Cardiac atrium fibroblast (primary cell): ENCODE data around the gene HSPA1L. TPM values are rescaled to one million over a fixed set of nuclear protein-coding genes. Genes with fewer than 3 reads are reported as not detected.

ENCODE experiments used
- total RNA-seq: library from RNA; depleted of rRNA; stranded (reverse); fragments of >200 nt; gene quantifications from 2 replicates; pipeline ENCODE4 v1.2.3, GENCODE V29; 2015

HSPA1L gene
- total RNA-seq: 0.49 TPM in 1 of 2 replicates, not detected in the other

DNA sequence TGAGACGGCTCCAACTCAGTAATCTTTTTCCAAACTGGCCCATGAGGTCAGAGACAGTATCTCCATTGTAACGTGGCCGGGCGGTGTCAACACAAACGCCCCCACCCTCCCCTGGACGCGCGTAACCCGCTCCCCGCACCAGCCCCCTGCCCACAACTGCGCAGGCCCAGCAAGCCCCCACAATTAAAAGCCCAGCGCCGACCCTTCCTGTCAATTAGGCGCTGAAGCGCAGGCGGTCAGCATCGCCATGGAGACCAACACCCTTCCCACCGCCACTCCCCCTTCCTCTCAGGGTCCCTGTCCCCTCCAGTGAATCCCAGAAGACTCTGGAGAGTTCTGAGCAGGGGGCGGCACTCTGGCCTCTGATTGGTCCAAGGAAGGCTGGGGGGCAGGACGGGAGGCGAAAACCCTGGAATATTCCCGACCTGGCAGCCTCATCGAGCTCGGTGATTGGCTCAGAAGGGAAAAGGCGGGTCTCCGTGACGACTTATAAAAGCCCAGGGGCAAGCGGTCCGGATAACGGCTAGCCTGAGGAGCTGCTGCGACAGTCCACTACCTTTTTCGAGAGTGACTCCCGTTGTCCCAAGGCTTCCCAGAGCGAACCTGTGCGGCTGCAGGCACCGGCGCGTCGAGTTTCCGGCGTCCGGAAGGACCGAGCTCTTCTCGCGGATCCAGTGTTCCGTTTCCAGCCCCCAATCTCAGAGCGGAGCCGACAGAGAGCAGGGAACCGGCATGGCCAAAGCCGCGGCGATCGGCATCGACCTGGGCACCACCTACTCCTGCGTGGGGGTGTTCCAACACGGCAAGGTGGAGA is at the start of gene HSPA1L, which contains the start of gene HSPA1A:
Gene HSPA1L, minus strand, starts transcription at position 259 of the 814 bp plus-strand sequence. CDS start 3,311 bp downstream, outside the sequence.
Gene HSPA1A, plus strand, starts transcription at position 519 of the 814 bp plus-strand sequence. Its CDS starts 214 bp downstream, at position 733.

DNA sequence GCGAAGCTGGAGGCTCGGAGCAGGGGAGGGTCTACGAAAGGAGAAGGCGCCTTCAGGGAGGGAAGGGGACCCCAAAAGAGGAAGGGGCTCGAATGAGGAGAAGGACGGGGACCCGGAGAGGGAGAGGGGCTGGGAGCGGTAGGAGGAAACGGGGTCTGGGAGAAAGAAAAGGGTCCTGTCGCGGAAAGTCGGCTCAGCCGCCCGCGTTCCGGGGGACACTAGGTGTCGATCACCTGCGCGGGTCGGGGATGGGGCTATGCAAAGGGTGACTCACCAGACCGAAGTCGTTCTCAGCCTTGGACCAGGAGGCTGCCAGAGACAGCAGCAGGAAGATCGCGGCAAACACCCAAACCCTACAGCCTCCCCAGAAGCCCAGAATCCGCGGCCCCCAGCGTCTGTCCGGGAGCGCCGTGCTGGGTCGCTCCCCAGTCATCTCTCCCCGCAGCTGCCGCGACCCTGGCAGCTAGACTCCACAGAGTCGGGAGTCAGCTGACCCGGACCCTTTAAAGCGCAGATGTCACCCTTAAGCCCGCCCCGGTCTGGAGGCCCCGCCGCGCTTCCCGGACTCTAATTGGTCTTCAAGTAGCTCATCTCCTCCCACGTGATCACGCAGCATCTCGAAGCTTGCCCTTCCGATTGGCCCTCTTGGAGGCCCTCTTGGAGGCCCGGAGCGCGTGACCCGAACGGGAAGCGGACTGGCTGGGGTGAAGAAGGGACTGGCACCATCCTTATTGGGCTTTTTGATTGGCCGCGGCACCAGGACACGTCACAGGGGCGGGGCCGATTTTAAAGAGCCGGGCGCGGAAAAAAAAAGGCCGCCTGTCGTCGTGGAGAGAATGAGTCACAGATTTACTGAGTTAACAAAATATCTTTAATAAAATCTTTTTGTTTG is 47.5 kb upstream of the HSPA1L start, which contains the start of gene NEU1:
Gene NEU1, minus strand, starts transcription at position 478 of the 892 bp plus-strand sequence. Its CDS starts 45 bp downstream, at position 433.

DNA sequence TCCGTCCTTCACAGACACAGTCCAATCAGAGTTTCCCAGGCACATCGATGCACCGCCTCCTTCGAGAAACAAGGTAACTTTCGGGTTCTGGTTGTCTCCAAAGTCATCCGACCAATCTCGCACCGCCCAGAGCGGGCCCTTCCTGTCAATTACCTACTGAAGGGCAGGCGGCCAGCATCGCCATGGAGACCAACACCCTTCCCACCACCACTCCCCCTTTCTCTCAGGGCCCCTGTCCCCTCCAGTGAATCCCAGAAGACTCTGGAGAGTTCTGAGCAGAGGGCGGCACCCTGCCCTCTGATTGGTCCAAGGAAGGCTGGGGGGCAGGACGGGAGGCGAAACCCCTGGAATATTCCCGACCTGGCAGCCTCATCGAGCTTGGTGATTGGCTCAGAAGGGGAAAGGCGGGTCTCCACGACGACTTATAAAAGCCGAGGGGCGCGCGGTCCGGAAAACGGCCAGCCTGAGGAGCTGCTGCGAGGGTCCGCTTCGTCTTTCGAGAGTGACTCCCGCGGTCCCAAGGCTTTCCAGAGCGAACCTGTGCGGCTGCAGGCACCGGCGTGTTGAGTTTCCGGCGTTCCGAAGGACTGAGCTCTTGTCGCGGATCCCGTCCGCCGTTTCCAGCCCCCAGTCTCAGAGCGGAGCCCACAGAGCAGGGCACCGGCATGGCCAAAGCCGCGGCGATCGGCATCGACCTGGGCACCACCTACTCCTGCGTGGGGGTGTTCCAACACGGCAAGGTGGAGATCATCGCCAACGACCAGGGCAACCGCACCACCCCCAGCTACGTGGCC is 12.4 kb upstream of the HSPA1L start, which contains the start of gene HSPA1B:
Gene HSPA1B, plus strand, starts transcription at position 453 of the 794 bp plus-strand sequence. Its CDS starts 213 bp downstream, at position 666.

DNA sequence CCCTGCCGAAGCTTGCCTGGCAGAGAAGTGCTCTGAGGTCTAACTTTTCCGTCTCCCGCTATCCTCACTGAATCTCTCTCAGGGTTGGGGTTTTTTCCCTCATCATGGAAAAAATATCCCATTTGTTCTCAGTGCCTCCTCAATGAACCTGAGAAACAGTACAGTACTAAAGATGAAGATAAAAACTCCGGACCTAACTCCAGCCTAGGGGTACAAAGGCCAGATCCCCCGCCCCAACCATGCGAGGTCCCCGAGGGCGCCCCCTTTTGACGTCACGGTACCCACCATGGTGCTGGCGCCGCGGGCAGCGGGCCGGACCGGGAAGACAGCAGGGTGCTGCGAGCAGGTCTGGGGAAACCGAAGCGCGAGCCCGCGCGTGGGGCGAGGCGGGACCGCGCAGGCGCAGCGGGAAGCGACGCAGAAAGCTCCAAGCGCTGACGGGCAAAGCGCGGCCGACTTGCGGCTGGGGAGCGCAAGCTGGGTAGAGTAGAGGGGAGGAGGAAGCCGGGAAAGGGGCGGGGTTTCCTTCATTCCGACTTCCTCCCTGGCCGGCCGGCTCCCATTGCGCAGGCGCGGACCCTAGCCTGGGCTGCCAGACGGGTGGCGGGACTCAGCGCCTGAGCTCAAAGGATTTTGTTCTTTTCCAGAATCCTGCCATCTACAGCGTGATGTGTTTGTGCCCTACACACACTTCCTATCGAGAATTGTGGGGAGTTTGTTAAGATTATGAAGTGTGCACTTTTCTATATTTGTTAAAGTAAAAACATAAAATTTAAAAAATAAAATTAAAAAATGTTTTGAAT is 8.4 kb downstream of the HSPA1L start, which contains the start of gene LSM2:
Gene LSM2, minus strand, starts transcription at position 497 of the 803 bp plus-strand sequence. Its CDS starts 209 bp downstream, at position 288.

DNA sequence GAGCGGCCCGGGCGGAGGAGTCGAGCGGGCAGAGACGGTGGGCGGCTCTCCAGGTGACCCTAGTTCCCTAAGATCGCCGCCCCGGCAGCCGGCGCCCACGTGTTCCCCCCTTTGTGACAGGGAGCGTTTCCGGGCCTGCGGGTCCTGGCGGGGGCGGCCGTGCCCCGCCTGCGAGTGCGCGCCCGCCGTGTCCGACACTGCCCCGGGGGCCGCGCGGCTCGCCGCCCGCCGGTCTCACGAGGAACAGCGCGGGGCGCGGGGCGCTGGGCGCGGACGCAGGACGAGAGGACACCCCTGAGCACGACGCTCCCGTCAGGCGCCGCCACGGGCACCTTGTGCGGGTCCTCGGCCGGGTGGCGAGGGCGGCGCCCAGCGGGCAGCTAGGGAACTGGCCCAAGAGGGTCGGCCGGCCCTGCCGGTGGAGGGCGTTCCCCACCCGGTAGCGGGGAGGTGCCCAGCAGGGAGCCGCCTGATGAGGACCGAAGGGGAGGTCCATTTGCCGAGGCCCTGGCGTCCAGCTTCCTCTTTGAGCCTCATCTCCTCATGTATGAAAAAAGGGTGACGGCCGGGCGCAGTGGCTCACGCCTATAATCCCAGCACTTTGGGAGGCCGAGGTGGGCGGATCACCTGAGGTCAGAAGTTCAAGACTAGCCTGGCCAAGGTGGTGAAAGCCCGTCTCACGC is 19.3 kb downstream of the HSPA1L start, which contains the start of gene VARS1:
Gene VARS1, minus strand, starts transcription at position 137 of the 683 bp plus-strand sequence. CDS start 535 bp downstream, outside the sequence.

DNA sequence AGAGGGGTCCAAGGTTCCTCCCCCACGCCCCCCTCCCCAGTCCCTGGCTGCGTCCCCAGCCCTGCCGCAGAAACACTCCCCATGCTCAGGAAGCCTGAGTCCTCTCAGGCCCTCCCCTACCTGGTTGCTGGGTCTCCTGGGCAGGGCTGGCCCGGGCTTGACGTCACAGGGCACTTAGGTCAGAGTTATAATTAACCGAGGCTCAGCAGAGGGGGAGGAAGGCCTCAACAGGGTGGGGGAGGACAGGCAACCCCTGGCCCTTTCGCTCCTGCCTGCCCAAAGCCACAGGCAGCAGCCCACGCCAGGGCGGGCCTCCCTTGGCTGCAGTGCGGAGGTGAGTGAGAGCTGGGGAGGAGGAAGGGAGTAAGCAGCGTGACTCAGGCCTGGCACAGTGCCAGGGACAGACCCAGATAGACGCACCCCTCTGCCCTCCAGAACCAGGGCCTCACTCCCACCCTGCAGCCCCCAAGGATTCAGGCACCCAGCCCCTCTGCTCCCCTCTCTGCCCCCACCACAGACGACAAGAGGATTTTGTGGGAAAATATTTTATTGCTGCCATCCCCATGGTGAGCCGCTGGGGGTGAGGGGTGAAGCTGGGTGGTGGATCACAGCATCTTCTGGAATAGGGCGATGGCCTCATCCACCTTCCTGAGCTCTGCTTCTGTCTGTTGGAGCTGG is 38.0 kb downstream of the HSPA1L start, which contains the start of gene VWA7:
Gene VWA7, minus strand, starts transcription at position 340 of the 678 bp plus-strand sequence. CDS start 549 bp downstream, outside the sequence.

DNA sequence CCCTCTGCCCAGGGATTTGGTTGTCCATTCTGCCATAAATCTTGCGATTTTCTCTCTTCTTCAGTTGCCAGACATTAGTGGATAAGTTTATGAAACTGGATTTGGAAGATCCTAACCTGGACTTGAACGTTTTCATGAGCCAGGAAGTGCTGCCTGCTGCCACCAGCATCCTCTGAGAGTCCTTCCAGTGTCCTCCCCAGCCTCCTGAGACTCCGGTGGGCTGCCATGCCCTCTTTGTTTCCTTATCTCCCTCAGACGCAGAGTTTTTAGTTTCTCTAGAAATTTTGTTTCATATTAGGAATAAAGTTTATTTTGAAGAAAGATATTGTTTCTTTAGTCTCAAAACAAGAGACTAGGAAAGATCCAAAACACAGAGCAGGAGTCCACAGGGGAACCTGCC is 52.7 kb downstream of the HSPA1L start, which contains the start of gene SAPCD1:
Gene SAPCD1, plus strand, starts transcription at position 301 of the 400 bp plus-strand sequence. CDS start 399 bp downstream, outside the sequence.

Other genes starting within 250 kb of the HSPA1L start
- gene LTA, start 243.0 kb downstream of the HSPA1L start, total RNA-seq: not detected in 2 replicates
- gene TNF, start 239.7 kb downstream of the HSPA1L start, total RNA-seq: 0.16 and 0.54 TPM in 2 replicates
- gene LTB, start 232.9 kb downstream of the HSPA1L start, total RNA-seq: not detected in 2 replicates
- gene LST1, start 229.0 kb downstream of the HSPA1L start, total RNA-seq: 1.8 TPM in 1 of 2 replicates, not detected in the other
- not detected in 2 replicates for gene NCR3, start 222.3 kb downstream of the HSPA1L start, total RNA-seq
- gene AIF1, start 200.0 kb downstream of the HSPA1L start, total RNA-seq: not detected in 2 replicates
- 59.4 and 74.7 TPM in 2 replicates for gene PRRC2A, start 194.6 kb downstream of the HSPA1L start, total RNA-seq
- 200 and 228 TPM in 2 replicates for gene BAG6, start 162.6 kb downstream of the HSPA1L start, total RNA-seq
- gene APOM, start 159.4 kb downstream of the HSPA1L start, total RNA-seq: 7.6 TPM in 1 of 2 replicates, not detected in the other
- gene C6orf47, start 154.5 kb downstream of the HSPA1L start, total RNA-seq: 15.3 and 19.9 TPM in 2 replicates
- 23.2 and 28.5 TPM in 2 replicates for gene GPANK1, start 150.3 kb downstream of the HSPA1L start, total RNA-seq
- gene CSNK2B, start 149.2 kb downstream of the HSPA1L start, total RNA-seq: 218 and 219 TPM in 2 replicates
- 1.1 and 1.5 TPM in 2 replicates for gene LY6G5B, start 145.3 kb downstream of the HSPA1L start, total RNA-seq
- gene LY6G5C, start 134.2 kb downstream of the HSPA1L start, total RNA-seq: not detected in 2 replicates
- gene ABHD16A, start 112.0 kb downstream of the HSPA1L start, total RNA-seq: 28.3 and 28.8 TPM in 2 replicates
- not detected in 2 replicates for gene LY6G6F, start 108.4 kb downstream of the HSPA1L start, total RNA-seq
- gene LY6G6D, start 99.9 kb downstream of the HSPA1L start, total RNA-seq: not detected in 2 replicates
- not detected in 2 replicates for gene LY6G6C, start 93.5 kb downstream of the HSPA1L start, total RNA-seq
- not detected in 2 replicates for gene MPIG6B, start 91.9 kb downstream of the HSPA1L start, total RNA-seq
- gene DDAH2, start 86.0 kb downstream of the HSPA1L start, total RNA-seq: 32.1 and 53.8 TPM in 2 replicates
- 478 and 525 TPM in 2 replicates for gene CLIC1, start 78.8 kb downstream of the HSPA1L start, total RNA-seq
- 2.1 and 4.3 TPM in 2 replicates for gene MSH5, start 75.3 kb downstream of the HSPA1L start, total RNA-seq
- gene SAPCD1, start 52.6 kb downstream of the HSPA1L start, total RNA-seq: 0.54 TPM in 1 of 2 replicates, not detected in the other
- gene VWA7, start 38.0 kb downstream of the HSPA1L start, total RNA-seq: under 0.01 TPM in 1 of 2 replicates, not detected in the other
- 40.1 and 59.8 TPM in 2 replicates for gene VARS1, start 19.5 kb downstream of the HSPA1L start, total RNA-seq
- gene LSM2, start 8.3 kb downstream of the HSPA1L start, total RNA-seq: 20.9 and 37.3 TPM in 2 replicates
- gene HSPA1A, start 260 bp upstream of the HSPA1L start, total RNA-seq: 59.8 and 77.6 TPM in 2 replicates
- 61.4 and 72.9 TPM in 2 replicates for gene HSPA1B, start 12.5 kb upstream of the HSPA1L start, total RNA-seq
- 37.5 and 55.9 TPM in 2 replicates for gene NEU1, start 47.5 kb upstream of the HSPA1L start, total RNA-seq
- not detected in 2 replicates for gene SLC44A4, start 63.7 kb upstream of the HSPA1L start, total RNA-seq
- 26.0 and 35.0 TPM in 2 replicates for gene EHMT2, start 82.4 kb upstream of the HSPA1L start, total RNA-seq
- 1.8 and 2.1 TPM in 2 replicates for gene ZBTB12, start 86.8 kb upstream of the HSPA1L start, total RNA-seq
- gene C2, start 112.4 kb upstream of the HSPA1L start, total RNA-seq: 0.97 and 2.2 TPM in 2 replicates
- 12.6 and 103 TPM in 2 replicates for gene CFB, start 130.8 kb upstream of the HSPA1L start, total RNA-seq
- 80.2 and 82.0 TPM in 2 replicates for gene NELFE, start 143.7 kb upstream of the HSPA1L start, total RNA-seq
- gene SKIC2, start 143.9 kb upstream of the HSPA1L start, total RNA-seq: 28.0 and 44.9 TPM in 2 replicates
- gene DXO, start 156.9 kb upstream of the HSPA1L start, total RNA-seq: 18.6 and 25.5 TPM in 2 replicates
- gene C4A, start 166.8 kb upstream of the HSPA1L start, total RNA-seq: 12.1 and 14.7 TPM in 2 replicates
- 6.0 TPM in 2 replicates for gene C4B, start 199.5 kb upstream of the HSPA1L start, total RNA-seq
- 0.49 TPM in 1 of 2 replicates, not detected in the other for gene CYP21A2, start 223.1 kb upstream of the HSPA1L start, total RNA-seq